Medulla oblongata (tissue), 1 donor: ENCODE results near the gene OSTN.
"Not testable (repeated sequence)": the region's sequence is repeated elsewhere in the genome, so short reads cannot be mapped to it uniquely, and the experiment has no call there.

Experiments
- DNase-seq: peaks from one replicate; pipeline ENCODE4 v3.0.0-alpha.2; 2015; ENCODE audit errors: extremely low spot score

OSTN gene, protein sequence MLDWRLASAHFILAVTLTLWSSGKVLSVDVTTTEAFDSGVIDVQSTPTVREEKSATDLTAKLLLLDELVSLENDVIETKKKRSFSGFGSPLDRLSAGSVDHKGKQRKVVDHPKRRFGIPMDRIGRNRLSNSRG

DNA sequence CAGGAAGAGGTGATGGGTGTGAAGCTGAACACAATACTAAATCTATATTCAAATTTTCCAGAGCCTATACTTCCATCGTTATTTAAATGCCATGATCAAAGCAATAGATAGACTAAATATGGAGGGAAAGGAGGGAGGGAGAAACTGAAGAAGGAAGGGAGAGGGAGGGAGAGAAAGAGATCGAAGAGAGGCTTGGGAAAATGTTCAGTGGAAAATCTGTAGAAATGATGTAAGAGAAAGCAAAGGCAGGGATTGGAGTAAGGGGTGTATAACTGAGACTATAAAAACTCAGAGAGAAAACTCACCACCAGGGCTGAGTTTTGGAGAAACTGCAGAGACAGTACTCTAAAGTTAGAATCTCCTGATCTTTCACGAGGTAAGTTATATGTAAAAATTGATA, at the start of gene OSTN:
Gene OSTN (plus strand): TSS at position 310 of the 400 bp plus-strand sequence. CDS start 13,292 bp downstream, outside the sequence.
- DNase-seq = no peak

DNA sequence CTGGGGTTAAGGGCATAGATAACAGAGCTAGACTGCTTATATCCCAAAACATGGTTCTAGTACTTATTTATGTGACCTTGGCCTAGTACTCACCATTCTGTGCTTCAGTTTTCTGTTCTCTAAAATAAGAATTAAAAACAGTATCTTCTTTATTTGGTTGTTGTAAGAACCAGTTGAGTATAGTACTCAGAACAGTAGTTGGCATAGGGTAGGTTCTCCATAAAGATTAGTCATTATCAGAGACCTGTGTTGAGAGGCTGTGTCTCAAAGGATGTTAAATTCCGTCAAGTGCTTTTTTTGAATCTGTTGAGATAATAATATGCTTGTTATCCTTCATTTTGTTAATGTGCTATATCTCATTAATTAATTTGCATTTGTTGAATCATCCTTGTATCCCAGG, 47.4 kb upstream of the OSTN start:
- DNase-seq = no peak

DNA sequence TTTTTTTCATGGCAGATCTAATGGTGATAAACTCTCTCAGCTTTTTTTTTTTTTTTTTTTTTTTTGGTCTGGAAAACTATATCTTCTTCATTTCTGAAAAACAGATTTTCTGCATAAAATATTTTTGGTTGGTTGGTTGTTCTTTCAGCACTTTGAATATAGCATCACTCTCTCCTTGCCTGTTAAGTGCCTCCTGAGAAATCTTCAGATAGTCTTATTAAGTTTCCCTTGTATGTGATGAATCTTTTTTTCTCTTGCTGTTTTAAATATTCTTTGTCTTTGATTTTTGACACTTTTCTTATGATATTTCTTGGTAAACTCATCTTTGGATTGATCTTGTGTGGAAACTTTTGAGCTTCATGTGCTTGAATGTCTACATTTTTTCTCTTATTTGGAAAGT, 44.2 kb upstream of the OSTN start:
- DNase-seq = no peak

DNA sequence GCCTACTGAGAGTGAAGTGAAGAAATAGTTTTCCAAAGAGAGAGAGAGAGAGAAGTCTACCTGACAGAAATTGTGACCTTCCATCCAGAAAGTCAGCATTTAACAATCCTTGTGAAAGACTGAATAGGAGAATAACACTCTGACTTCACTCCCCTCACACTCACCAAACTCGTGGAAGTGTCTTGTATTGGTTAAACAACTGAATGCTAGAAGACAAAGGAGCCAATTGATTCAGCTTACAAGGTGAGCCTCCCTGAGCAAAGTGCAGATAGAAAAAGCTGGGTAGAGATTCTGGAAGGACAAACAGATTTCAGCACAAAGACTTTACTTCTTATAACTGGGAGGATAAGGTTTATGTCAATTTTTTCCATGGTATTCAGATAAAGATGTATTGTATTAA, 40.8 kb upstream of the OSTN start:
- no peak for DNase-seq

DNA sequence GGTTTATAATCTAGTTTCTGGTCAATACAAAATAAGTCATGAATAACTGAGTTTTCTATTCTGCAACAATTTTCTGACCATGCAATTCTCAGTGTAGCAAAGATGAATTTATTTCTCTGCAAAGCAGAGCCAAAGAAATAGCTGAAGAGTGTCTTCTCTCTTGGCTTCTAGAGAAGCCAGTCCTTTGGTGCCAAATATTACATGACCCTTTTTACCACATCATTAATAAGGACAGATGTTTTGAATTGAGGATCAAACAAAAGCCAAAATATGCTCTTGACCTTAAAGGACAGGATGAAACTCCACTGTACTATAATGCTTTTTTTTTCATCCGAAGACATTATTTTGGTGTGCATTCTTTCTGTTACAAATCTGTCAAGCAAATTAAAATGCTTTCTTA, 40.2 kb upstream of the OSTN start:
- no peak for DNase-seq

DNA sequence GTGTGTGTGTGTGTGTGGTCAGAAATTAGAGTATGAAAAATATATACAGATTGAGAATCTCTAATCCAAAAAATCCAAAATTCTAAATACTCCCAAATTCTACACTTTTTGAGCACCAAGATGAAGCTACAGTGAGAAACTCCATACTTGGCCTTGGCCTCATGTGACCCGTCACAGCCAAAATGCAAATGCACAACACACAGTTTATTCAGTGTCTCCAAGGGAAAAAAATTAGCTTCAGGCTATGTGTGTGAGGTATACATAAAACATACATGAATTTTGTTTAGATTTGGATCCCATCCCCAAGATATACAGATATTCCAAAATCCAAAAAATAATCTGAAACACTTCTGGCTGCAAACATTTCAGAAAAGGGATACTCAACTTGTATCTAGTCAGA, 33.2 kb upstream of the OSTN start:
- no peak for DNase-seq

DNA sequence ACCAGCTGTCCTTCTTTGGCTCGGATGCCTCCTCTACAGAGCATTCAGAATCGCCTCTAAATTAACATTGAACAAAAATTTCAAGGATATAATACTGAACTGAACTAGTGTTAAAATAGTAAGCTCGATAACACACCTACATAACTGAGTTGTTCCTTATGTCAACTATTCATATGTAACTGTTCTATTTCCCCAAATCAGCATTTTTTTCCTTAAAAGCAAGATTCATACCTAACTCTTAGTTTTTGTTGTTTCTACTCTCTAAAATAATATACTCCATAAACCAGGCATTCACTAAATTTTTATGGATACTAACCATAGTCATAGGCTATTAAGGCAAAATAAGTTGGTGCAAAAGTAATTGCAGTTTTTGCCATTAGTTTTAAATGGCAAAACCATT, 32.7 kb upstream of the OSTN start:
- no peak for DNase-seq

DNA sequence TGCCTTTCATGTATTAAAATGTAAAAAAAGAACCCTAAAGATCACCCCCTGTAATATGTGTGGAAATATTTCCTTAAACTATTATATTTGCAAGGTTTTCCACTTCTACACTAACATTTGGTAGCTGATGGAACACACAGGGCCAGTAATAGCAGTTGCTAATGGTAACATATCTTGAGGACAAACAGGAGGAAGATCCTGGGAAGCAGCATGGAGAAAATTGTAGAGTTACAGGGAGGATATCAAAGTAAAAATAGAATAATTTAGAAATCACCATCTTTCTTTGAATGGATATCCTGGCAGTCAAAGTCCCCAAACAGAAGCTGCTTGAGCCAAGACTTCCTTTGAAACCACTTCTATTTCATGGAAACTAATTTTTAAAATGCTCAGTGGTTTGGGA, 29.5 kb upstream of the OSTN start:
- DNase-seq = no peak

DNA sequence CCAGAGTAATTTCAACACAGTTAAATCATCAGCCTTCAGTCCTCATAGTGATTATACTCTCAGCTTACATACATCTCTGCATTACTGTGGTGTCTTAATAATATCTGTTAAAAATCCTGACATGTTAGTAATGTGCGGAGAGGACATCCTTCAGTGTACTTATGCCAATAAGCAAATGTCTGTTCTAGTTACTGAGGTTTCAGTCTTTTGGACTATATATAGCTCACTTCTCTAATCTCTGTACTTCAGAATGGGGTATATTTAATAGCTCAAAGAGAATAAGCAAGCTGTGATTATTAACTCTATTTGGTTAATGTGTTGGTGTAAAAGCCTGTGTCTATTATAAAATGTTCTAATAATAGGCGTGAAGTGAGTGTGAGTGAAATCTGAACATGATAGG, 28.9 kb upstream of the OSTN start:
- no peak for DNase-seq

DNA sequence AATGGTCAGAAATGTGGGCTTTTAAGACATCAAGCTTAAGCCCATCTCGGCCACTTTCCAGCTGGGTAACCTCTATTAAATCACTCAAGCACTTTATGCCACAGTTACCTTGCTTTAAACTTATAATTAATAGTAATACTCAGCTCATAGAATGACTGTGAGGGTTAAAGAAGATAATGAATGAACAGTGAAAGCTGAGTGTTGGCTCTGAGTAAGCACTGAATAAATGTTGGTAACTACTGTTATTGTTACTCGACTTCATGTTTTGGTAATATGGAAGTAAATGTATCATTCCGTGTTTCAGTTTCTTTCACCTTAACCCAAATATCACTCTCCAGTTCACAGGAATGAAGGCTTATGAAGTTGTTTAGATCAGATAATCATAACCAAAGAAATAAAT, 23.9 kb upstream of the OSTN start:
- no peak for DNase-seq

DNA sequence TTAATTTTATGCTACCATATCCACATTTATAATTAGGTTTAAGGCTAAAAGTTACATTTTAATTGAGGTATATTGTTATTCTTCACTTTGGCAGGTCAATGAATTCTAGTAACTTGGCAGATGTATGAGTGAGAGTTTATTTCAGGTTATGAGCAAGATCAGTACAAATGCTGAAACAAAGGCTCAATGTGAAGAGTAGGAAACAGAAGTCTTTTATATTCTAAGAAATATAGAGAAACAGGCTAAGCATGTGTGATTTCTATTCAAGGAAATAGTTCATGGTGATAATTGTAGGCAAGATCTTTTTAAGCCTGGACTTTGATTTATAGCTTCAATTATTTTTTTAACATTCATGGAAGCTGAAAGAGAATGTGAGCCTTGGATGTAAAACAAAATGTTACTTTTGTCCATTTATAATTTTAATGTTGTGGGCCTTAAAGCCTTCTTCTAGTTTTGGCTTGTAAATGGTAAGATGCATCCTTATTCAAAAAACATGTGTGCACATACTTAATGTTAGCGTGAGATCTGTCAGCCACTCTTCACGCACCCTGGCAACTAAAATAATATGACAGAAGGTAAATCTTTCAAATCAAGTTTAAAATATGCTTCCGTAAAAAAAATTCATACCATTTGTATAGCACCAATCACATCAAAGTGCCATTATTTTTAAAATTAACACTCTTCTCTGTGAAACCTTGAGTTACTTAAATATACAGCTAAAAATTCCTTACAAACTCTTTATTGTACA, 22.8 kb upstream of the OSTN start:
- DNase-seq = peak; percentile 20

DNA sequence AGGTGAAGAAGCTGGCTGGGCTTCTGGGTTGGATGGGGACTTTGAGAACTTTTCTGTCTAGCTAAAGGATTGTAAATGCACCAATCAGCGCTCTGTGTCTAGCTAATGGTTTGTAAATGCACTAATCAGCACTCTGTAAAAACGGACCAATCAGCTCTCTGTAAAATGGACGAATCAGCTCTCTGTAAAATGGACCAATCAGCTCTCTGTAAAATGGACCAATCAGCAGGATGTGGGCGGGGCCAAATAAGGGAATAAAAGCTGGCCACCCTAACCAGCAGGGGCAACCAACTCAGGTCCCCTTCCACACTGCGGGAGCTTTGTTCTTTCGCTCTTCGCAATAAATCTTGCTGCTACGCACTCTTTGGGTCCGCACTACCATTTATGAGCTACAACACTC, 13.7 kb upstream of the OSTN start:
- not testable (repeated sequence) for DNase-seq

DNA sequence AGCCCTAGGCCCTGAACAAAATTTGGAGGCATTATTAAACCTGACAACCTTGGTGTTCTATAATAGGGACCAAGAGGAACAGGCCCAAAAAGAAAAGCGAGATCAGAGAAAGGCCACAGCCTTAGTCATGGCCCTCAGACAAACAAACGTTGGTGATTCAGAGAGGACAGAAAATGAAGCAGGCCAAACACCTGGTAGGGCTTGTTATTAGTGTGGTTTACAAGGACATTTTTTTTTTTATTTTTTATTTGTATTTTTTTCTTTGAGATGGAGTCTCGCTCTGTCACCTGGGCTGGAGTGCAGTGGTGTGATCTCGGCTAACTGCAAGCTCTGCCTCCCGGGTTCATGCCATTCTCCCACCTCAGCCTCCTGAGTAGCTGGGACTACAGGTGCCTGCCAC, 10.8 kb upstream of the OSTN start:
- not testable (repeated sequence) for DNase-seq

DNA sequence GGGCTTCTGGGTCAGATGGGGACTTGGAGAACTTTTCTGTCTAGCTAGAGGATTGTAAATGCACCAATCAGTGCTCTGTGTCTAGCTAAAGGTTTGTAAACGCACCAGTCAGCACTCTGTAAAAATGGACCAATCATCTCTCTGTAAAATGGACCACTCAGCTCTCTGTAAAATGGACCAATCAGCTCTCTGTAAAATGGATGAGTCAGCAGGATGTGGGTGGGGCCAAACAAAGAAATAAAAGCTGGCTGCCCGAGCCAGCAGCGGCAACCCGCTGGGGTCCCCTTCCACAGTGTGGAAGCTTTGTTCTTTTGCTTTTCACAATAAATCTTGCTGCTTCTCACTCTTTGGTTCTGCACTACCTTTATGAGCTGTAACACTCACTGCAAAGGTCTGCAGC, 6.8 kb upstream of the OSTN start:
- not testable (repeated sequence) for DNase-seq

DNA sequence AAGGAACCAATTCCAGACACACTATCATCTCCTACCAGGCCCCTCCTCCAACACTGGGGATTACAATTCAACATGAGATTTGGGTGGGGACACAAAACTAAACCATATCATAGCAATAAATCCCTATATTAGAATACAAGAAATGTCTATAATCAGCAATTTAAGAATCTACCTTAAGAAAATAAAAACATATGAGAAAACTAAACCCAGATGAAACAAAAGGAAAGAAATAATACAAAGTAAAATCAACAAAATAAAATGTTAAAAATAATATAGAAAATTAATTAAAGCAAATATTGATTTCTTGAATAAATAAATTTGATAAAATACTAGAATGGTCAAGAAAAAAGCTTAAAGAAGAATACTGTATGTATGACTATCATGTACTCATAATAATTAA, 6.1 kb upstream of the OSTN start:
- no peak for DNase-seq

DNA sequence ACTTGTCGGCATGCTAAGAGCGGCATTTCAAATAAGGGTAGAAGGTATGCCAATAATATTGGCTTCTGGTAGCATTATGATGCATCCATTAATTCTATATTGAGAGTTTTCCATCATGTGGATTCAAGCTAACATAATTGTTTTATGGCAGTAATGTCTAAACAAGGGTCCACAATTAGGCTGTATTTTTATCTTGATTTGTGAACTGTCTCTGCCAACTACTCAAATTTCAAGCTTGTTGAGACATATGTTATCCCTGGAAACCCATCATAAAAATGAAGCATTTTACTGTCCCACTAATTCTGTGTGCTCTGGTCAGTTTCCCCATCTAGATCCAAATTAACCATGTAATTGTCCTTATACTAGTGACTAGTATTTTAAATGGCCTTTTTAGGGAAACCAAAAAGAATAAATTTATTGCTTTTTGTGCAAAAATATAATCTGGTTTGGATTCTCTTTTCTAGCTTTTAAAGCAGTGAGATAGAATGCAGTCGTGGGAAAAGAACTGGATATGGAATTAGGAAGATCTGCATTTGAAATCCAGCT, 1.2 kb upstream of the OSTN start:
- DNase-seq = no peak

DNA sequence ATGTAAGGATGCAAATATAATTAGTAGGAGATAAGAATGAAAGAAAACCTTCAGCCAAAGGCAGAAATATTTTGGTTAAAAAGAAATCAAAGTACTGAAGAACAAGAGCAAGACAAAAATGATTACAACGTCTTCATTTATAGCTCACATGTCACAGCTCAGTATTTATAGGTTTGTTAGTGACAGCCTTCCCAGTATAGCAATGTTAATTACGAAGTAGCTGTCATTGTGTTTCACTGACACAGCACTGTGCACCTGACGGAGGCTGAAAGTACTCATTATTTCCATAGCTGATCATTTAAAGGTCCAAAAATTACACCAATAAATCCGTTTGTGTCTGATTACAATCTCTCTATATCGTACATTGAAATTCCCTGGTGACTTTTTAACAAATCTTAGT, 561 bp upstream of the OSTN start:
- DNase-seq = no peak

DNA sequence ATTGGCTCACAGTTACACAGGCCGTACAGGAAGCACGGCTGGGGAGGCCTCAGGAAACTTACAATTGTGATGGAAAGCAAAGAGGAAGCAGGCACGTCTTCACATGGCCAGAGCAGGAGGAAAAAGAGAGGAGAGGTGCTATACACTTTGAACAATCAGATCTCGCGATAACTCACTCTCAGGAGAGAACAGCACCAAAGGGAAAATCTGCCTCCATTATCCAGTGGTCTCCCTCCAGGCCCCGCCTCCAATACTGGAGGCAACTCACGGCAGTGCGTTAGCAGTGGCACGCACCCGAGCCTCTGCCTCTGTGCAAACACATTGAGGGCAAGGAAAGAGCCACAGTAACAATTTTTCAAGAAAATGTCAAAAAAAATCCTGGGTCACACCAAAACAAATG, 11.0 kb downstream of the OSTN start:
- DNase-seq = no peak

DNA sequence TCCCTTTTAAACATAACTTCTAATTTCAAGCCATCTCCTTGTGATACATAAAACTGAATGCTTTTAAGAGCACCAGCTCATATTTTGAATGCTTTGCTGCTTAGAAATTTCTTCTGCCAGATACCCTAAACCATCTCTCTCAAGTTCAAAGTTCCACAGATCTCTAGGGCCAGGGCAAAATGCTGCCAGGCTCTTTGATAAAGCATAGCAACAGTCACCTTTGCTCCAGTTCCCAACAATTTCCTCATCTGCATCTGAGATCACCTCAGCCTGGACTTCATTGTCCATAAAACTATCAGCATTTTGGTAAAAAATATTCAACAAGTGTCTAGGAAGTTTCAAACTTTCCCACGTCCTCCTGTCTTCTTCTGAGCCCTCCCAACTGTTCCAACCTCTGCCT, 17.5 kb downstream of the OSTN start:
- no peak for DNase-seq

DNA sequence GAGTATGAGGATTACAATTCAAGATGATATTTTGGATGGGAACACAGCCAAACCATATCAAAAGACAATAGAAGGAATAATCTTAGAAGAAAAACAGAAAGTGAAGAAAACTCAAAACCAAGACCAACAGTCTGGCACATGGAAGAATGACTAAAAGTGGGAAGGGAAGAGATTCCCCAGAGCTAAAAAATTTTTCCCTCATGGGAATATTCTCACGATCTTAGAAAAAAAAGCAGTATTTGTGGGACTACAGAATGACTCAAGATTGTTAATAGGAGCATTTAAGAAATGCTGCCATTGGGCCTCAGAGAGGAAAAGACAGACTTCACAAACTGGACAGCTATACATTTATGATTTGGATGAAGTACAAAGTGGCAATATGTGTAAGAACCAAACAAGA, 18.3 kb downstream of the OSTN start:
- no peak for DNase-seq

DNA sequence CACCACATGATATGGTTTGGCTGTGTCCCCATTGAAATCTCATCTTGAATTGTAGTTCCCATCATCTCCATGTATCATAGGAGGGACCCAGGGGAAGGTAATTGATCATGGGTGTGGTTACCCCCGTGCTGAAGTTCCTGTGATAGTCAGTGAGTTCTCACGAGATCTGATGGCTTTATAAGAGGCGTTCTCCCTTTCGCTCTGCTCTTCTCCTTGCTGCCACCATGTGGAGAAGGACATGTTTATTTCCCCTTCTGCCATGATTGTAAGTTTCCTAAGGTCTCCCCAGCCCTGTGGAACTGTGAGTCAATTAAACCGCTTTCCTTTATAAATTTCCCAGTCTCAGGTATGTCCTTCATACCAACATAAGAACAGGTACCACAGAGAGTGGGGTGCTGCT, 21.9 kb downstream of the OSTN start:
- DNase-seq = no peak

DNA sequence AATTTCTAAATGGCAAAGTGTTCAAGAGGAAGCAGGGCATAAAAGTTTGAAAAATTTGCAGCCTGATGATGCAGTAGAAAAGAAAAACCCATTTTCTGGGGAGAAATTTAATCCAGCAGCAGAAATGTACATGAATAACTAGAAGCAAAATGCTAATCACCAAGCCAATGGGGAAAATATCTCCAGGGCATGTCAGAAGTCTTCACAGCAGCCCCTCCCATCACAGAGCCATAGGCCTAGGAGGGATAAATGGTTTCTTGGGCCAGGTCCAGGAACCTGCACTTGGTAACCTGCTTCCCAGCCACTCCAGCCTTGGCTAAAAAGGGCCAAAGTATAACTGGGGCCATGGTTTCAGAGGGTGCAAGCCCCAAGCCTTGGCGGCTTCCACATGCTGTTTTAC, 22.6 kb downstream of the OSTN start:
- no peak for DNase-seq

DNA sequence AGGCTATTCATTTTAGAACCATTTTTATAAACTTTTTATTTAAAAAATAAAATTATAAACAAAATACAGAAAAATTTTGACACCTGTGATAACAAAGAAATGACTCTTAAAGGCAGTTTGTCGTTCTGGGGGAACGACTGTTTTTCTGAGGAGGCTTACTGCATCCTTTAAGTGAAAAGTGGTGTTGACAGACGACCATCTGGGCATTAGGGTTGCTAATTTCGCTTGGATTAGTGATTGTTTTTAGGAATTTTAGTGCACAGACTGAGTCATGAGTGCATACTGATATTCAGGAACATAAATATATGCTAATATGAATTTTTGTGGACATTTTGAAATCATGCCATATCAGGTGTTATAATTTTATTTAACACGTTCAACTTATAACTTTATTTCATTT, 28.5 kb downstream of the OSTN start:
- DNase-seq = no peak

DNA sequence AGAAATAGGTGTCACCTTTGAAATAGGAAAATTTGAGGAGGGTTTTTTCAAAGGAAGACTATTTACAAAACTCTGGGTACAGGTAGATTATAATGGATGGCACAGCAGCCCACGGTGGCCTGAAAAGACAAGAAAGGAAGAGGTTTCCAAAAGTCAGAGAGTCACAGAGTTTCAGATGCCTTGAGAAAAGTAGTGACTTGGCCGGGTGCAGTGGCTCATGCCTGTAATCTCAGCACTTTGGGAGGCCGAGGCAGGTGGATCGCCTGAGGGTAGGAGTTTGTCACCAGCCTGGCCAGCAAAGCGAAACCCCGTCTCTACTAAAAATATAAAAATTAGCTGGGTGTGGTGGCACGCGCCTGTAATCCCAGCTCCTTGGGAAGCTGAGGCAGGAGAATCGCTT, 35.2 kb downstream of the OSTN start:
- no peak for DNase-seq
